HT-29 (cell line): Measurements from ENCODE around the gene FAM170B. TPM values are rescaled to one million over a fixed set of nuclear protein-coding genes. Genes with fewer than 3 reads are reported as not detected.

ENCODE experiments used
- DNase-seq: peaks from one replicate; pipeline ENCODE4 v3.0.0-alpha.2; 2015; ENCODE audit warnings: low spot score
- total RNA-seq: library from RNA; depleted of rRNA; stranded (reverse); fragments of >200 nt; shearing (Covaris generic); gene quantifications from 2 replicates; pipeline ENCODE4 v1.2.3, GENCODE V29; 2014

Gene FAM170B
- total RNA-seq, 1 experiment from 2014 or later: not detected

DNA sequence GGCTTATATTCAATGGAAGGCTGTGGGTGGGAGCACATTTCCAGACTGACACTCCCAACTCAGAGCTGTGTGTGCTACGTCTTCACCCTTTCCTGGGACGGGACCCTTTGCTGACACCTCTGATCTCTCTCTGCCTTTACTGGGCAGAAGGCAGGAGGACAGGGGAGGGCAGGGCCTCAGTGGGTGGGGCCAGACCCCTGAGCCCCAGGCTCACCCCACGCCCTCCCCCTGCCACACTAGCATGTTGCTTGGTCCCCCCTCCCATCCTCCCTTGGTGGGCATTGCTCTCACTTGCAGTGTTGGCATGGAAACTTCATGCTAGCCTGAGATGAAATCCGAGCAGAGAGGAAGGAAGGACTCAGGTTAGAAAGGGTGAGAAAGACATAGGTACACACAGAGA is 36.0 kb upstream of the FAM170B start:
- no peak for DNase-seq

DNA sequence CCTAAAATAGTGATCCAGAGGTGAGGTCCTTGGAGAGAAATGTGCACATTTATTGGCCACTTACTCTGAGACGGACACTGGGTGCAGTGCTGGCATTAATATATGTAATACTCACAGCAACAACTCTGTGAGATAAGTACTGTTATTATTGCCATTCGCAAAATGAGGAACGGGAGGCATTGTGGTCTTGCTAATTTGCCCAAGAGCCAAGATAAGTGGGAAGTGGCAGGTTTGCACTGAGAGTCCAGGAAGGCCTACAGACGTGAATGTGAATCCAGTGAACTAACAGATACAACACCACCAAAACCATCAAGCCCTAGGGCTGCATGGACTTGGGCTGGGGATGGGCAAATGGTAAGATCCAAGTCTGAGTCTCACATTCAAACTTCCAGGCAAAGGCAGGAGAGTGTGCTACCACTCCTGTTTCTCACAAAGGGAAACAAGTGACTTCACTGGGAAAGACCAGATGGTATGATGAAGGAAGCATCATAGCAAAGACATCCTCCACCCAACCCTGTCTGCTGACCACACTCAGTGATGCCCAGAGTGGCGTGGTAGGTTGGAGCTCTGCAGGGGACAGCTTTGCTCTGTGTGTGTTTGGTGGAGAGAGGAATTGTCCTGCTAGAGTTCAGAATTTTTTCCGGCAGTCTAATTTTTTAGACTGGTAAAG is 35.1 kb upstream of the FAM170B start:
- no peak for DNase-seq

DNA sequence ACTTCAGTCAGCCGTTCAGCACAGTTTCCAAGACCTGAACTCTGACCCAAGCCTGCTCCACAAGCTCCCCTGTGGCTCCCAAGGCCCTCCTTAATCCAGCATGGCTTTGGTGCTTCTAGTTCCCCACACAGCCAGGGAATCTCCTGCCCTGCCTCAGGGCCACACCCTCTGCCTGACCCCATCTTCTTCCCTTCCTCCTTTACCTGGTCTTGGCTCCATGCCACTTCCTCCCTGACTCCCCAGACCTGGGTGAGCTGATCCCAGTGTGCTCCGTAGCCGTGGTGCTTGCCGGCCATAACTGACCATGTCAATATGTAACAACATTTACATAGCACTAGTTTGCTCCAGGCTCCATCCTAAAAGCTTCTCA is 34.3 kb upstream of the FAM170B start:
- no peak for DNase-seq

DNA sequence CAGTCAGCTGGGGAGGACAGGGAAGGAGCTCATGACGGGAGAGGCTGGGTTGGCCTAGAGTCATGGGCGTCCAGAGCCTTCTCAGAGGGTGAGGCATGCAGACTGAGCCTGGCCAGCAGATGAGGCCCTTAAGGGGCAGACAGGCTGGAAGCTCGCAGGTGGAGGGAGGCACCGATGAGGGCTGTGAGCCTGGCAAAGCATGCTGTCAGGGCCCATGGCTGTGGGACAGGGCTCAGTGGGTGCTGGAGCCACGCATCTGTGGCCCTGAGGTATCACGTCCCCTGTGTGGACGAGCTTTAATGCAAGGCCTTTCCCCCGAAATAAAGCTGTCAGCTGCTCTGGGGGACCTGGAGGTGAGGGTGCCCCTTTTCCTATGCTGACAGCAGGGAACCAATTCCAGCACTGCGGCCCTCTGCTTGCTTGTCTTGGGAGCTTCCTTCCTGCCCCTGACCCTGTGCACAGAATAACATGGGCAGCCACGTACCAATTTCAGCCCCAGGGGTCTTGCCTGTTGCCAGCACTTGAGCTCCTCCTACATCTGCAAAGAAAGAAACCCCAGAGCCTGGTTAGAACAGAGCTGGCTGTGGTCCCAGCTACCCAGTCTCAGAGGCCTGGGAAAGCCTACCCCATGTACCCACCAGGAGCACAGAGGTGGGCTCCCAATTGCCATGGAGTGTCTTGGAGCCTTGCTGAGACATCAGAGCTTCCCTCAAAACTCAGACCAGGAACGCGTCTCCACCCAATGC is 33.8 kb upstream of the FAM170B start:
- no peak for DNase-seq

DNA sequence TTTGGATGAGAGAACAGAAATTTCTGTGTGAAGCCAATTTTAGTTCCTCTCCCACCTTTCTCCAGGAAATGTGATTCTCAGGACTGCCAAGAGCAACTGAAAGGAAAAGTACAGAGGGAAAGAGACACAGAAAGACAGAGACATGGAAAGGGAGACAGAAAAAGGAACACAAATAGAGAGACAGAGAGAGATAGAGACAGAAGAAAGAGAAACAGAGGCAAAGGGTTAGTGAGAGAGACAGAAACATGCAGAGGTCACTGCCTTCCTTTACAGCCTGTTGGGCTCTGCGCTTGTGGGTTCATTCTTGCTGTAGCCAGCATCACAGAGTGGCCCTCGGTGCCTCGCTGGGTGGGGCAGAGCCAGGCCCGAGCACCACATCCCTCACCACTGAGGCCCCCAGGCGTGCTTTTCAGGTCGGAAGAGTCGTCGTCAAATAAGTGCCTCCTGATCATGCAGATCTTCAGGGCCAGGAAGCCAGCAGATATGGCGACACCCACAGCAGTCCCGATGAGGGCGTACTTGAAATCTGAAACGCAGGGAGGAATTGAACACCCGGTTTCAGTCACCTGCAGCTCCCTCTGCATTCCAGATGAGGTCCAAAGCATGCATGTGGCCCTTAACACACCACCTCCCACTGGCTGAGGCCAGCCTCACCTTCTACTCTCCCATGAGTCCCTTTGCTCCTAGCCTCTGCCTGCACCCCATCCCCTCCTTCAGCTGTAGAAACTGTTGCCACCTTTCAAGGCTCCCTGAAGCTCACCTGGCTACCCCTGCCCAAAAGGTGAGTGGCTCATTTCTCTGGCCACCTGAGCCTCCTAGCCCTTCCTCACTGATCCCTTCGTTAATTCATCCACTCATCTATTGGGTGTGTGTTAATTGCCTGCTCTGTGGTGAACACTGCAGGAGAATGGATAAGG is 32.9 kb upstream of the FAM170B start:
- no peak for DNase-seq

DNA sequence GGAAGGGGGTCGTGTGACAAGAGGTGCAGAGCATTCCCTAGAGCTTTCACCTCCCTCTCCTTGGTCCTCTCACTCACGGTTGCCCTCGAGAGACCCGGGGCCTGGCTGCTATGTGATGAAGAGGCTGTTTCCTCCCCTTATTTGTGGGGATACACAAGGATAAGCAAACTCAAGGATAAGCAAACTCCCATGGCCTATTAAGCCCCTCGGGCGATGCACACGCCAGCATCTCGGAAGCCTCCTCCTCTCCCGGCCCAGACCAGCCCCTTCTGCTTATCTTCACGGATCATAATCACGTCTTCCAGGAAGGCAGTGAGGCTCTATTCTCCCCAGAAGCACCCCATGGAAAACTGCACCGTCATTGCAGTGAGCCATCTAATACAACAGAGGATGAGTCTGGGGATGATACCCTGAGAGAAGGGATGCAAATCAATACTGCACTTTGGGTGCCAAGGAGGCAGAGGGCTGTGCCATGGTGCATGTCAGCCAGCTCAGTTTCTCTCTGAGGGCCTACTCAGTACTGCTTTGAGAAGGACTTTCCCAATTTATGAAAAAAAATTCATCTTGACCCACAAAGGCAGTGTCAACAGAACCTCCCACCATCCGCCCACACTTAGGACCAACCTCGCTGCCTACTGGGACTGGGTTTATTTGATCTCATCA is 32.1 kb upstream of the FAM170B start:
- DNase-seq: no peak

DNA sequence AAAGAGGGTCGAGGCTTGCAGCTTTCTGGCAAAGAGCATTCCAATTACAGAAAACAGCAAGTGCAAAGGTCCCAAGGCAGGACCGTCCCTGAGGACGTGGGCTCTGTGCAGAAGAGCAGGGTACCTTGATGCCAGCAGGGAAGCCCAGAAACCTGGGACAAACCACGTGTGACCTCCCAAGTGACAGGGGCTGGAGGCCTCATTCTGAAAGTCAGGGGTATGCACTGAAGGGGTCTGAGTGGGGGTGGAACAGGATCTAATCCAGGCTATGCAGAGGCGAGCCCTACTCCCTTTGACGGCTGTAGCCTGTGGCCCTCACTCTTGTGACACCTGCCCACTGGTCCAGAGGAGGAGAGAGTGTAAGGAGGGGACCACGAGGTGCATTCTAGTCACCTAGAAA is 31.4 kb upstream of the FAM170B start:
- DNase-seq: no peak

DNA sequence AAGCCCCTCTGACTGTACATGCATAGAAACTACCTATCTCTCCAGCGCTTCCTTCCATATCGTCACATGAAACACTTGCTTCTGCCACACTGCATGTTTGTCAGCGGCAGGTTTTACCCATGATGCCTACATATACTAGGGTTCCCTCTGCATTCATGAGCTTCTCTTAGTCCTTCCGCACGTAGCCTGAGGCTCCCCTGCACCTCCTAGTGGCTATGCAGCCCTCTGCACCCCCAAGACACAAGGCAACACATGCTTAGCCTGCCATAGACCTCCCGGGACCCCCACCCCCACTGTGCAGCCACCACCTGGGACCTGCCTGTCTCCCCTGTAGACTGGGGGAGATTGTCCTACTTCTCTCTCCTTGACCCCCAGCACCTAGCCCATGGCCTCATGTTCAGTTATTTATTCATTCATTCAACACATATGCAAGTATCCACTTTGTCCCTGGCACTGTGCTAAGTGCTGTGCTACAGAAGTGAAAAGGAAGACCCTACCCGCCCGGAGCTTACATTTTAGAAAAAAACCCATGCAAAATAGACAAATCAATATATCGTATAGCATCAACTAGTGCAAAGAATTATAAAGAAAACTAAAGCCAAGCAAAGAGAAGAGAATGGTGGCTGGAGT is 30.9 kb upstream of the FAM170B start:
- DNase-seq: peak; percentile 68

DNA sequence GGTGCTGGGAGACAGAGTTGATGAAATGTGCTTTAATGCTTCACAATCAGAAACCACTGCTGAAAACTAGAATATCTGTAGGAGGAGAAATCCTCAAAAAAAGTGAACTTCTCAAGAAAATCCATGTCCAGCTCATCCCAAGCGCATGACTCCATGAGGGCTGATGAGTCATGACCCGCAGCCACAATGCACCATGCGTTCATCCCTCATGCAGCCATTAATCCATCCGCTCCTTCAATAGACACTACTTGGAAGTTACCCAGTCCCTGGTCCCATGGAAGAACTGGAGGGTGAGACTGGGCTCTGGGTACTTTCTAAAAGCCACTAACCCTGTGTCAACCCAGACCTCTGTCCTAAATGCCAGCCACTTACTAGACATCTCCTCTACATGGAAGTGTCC is 29.9 kb upstream of the FAM170B start:
- no peak for DNase-seq

DNA sequence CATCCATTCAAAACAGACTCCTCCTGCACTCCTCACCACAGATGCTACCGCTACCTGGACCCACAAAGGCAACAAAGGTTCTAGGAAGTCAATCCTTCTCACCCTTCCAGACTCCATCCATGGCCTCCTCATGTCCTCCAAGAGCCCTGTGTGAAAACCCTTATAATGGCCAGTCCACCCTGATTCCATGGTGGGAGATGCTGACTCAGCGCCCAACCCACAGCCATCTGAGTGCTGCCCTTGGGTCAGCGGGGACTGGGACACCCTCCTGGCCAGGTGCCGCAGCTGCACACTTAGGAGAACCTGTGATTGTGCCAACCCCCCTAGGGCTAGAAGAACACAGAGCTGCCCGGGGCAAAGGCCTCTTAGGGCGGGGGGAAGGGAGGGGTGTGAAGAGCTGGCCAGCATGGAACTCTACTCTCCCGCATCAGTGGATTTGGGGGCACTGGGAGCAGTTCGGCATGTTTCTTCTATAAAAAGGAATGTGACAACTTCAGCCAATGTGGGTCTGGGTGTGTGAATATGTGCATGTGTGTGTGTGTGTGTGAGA is 29.0 kb upstream of the FAM170B start:
- DNase-seq: no peak

DNA sequence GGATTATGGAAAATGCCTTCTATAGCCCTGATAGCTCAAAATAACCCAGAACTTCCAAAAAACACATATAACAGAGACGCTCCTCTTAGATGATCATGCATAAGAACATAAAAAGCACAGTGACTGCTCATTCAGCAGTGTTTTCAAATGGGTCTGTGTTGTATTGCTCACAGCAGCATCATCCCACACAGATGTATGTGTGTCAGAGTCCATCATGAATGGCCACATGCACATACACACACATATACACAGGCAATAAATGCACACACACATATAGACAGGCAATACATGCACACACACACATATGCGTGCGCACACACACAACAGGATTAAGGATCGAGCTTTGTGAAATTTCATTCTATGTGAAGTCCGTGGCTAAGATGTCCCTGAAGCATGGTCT is 28.2 kb upstream of the FAM170B start:
- DNase-seq: no peak

DNA sequence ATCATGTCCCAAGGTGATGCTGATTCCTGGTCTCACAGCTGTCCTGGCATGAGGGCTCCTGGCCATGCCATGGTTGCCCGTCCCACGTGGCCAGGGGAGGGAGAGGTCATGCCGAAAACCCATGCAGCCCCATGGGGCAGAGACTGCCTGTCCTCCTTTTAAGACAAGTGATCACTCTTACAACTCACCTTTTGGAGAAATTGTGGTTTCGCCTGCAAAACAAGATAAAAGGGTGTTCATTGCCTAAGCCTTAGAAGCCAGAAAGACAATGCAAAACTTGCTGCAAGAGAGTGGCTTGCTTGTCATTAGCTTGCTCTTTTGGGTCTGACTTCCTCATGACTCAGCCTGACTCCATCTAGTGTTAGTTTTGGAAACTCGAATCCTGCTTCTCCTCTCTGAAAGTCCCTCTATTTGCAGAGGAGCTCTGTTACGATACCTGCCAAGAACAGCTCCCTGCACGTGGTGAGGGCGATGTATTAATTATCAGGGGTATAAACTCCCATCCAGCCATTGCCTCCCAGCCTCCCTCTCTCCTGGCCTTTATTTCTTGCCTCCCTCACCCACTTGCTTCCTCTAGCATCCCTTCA is 27.7 kb upstream of the FAM170B start:
- DNase-seq: peak; percentile 16

DNA sequence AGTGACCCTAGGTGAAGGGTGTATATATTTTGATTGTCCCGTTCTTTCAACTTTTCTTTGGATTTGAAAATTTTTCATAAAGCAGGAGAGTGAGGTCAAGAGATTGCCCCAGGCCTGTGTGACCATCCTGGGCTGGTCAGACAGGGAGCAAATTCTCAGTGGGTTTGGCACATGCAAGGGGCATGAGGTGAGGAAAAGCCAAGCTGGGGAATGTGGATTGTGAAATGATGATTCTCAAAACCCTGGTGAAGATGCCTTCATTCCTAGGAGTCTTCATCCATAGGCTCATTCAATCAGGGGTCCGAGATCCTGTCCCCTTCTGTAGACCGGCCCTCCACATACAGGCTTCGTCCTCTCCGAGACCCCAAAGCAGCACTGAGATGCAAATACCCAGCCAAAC is 27.0 kb upstream of the FAM170B start:
- DNase-seq: no peak

DNA sequence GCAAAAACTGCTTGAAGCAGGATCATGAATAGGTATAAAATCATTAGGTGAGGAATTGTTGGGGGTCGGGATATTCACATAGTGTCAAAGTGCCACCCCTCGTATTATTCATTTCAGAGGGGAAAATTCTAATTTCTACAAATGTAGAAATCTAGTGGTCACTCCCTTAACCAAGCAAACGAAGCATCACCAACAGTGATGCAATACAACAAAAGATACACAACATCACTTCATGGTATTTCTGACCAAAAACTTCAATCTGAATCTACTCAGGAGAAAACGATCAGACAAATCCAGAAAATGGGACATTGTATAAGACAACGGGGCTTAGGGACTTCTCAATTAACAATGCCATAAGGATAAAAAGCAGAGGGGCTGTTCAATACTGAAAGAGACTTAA is 26.3 kb upstream of the FAM170B start:
- DNase-seq: no peak

DNA sequence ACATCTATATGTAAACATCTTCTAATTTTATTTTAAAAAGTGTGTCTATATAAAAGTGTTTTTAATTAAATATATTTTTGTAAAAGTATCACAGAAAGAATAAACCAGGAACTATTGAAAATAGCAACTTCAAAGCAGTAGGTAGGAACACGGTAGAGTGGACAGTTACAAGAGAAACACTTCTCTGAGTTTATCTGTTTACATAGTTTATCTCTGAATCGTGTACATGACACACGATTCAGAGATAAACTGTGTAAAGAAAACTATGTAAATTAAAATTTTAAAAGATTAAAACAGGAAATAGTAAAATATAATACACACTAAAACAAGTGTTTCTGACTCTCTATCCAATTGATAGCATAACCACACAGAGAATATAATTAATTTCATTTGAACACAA is 25.1 kb upstream of the FAM170B start:
- no peak for DNase-seq

DNA sequence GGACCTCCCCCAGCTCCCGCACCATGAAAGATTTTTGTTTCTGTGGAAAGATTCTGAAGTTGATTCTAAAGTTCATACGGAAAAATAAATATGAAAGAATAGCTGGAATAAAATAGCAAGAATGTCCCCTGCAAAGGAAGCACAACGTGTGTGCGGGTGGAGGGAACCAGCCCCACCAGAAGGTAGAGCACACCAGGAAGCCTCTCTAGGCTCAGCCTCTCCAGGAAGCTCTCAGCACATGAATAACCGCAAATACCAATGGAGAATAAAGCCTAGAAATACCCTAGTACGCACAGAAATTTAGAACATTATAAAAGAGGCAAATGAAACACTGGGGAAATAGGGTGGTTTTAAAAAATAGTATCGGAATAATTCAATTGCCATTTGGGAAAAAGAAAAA is 24.6 kb upstream of the FAM170B start:
- DNase-seq: no peak

DNA sequence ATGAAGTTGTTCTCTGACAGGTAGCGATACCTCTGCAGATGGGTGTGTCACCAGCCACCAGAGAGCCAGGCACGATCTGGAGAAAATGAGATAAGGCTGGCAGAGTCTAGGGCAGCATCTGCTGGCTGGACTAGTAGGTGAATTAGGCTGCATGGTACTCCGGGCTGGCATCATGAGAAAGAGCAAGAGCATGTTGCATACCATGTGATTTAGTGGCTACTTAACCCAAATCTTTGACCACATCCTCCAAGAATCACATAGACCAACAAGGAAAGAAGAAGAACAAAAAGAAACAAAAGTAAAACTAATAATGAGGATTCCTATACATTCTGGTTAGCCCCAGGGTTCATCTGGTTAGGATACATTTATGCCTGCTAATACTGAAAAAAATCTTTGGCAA is 23.4 kb upstream of the FAM170B start:
- DNase-seq: no peak

DNA sequence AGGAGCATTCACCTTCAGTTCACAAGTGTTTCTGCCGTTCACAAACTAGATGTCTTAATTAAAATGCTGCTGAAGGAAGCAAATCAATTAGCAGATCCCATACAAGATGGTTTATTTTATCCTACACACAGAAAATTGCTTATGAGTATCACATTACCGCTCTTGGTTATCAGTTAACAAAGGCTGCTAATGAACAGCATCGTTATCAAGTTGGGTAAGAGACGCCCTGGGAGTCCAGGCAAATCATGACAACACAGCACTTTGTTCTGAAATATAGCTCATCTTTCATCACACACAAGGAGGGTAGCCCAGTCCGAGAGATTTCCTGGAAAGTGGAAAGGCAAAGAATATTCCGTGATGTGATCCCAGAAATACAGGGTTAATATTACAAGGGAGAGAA is 20.8 kb upstream of the FAM170B start:
- DNase-seq: no peak

DNA sequence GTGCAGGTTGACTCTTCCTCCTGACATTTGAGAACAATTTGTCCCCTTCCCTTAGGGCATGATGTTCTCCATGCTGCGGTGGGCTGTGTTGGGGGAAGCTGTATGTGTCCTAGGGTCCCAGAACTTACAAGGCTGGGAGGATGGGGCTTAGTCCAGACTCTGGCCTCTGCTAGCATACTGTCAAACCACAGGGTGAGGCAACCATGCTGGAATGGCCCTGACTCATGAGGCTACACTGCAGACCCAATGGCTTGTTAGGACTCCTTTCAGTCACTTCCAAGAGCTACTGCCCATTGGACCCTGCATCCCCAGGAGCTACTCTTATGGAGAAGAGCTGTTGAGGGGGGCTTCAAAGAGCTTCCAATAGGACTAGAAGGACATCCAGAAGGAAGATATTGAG is 20.1 kb upstream of the FAM170B start:
- DNase-seq: no peak

DNA sequence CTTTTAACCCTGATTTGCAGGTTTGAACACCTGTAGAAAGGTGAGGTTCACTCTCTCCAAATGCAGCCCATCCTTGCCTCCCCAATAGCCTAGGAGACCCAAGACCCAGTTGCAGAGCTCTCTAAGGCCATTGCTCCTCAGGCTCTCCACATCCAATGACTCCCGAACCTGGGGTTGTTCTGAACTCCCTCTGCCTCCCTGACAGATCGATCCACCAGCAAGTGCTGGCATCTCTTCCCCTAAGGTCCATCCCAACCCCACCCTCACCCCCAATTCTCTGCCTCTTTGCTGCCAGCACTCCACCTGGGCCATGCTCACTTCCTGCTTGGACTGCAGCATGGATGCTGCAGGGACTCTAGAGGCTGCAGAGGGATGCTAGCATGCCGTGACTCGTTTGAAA is 19.3 kb upstream of the FAM170B start:
- DNase-seq: no peak

DNA sequence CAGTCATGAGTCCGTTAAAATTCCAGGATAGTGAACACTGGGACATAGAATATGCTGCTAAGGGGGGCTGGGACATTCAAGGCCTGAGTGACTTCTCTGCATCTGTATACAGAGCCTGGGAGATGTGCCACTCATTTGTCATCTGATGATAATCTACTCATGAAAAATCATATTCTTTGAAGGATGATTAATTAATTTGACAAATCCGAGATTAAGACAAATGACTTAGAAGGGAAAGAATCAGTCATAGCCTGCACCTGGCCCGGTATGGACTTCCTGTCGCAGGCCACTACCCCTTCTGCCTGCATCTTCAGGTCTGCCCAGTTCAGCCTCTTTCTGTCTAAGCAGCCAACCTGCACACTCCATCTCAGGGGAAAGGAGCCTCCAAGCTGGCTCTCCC is 18.8 kb upstream of the FAM170B start:
- no peak for DNase-seq
